ENCODE measurements around the gene UROC1. TPM values are rescaled to one million over a fixed set of nuclear protein-coding genes. Genes with fewer than 3 reads are reported as not detected.

UROC1 gene
- total and polyA plus RNA-seq, 8 donors, result 0.08 to 0.24 (median 0.13) TPM; not detected in 3

DNA sequence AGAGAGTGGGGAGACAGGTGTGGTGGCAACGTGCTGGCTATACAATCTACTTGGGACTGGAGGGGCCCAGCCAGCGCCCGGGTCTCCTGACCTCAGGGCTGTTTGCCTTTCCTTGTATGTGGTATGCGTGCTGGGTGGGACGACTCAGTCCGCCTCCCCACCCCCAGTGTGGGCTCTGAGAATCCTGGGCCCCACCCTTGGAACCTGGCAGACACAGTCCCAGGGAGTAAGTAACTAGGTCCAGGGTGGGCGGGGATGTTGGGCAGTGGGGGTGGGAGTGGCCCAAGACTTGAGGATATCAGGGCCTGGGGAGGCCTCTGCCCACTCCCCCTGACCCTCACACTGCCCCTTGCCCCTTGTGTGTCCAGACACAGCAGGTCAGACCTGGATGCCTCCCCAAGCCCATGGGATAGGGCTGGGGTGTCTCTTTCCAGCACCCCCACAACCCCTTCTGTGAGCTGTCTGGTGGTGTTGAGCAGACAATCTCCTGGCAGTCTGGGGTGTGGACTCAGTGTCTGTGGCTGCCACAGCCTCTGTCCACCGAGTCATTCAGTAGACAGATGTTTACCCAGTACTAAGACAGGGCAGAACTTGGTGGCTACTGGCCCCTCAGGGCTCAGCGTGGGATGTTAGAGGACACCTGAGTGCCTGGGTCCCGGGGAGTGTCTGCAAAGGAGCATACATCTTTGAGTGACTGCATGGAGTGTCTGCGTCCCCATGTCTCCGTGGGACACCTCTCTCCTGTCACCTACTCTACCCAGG is 7.7 kb upstream of the UROC1 start:
- H3K4me1 ChIP-seq, result peaks cover 0 to 49% of the 10 kb centered on the region in 2 donors
- intact Hi-C loops (cut with DNase I), result no loop called here
- TF ChIP-seq, protein P1, sequence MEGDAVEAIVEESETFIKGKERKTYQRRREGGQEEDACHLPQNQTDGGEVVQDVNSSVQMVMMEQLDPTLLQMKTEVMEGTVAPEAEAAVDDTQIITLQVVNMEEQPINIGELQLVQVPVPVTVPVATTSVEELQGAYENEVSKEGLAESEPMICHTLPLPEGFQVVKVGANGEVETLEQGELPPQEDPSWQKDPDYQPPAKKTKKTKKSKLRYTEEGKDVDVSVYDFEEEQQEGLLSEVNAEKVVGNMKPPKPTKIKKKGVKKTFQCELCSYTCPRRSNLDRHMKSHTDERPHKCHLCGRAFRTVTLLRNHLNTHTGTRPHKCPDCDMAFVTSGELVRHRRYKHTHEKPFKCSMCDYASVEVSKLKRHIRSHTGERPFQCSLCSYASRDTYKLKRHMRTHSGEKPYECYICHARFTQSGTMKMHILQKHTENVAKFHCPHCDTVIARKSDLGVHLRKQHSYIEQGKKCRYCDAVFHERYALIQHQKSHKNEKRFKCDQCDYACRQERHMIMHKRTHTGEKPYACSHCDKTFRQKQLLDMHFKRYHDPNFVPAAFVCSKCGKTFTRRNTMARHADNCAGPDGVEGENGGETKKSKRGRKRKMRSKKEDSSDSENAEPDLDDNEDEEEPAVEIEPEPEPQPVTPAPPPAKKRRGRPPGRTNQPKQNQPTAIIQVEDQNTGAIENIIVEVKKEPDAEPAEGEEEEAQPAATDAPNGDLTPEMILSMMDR (IDR thresholded peaks at IDR 0.05), result no peak
- H3K27me3 ChIP-seq, result peaks cover 15 to 42% of the 10 kb centered on the region in 2 donors
- DNase-seq (peak in 1 of 4 donors; percentile 22), ATAC-seq (no peak)
- no peaks in the 10 kb centered on the region for H3K36me3 ChIP-seq
- no peak overlapping the region for H3K27ac ChIP-seq
- H3K4me3 ChIP-seq, result peak overlapping the region in 1 of 2 donors; percentile 49
- H3K9me3 ChIP-seq, result no peaks in the 10 kb centered on the region

DNA sequence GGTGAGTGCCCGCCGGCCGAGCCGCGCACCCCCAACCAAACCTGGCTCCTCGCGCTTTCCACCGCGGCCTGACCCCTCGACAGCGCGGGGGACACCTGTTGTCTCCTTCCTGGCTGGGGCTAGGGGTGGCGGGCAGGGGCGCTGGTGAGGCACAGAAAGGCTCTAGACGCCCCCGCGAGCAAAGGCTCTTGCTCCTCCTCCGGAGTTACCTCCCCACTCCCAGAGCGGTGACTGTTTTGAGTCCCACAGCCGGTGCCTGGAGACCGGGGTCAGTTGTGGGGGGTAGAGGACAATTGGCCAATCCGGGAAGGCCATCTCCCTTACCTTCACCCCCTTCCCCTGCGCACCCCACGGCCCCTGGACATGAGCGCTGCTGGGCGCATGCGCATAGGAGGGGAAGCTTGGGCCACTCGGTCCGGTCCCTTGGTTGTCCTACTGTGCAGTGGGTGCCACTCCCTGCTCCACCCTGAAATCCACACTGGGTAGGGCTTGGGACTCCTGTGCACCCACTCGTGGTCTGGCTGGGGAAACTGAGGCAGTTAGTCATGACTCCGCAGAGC is 6.9 kb upstream of the UROC1 start:
- DNase-seq (peak in 1 of 4 donors; percentile 42), ATAC-seq (peak; percentile 12)
- Histone ChIP-seq H3K27me3 (peaks cover 15 to 42% of the 10 kb centered on the region in 2 donors), H3K4me3 (peak overlapping the region; percentile 22 to 49), H3K4me1 (peaks cover 0 to 41% of the 10 kb centered on the region in 2 donors), H3K36me3 (no peaks in the 10 kb centered on the region), H3K27ac (peak overlapping the region in 1 of 2 donors; percentile 61), H3K9me3 (no peaks in the 10 kb centered on the region)
- TF ChIP-seq, protein P1 (IDR thresholded peaks at IDR 0.05), result no peak
- intact Hi-C loops (cut with DNase I), result no loop called here

DNA sequence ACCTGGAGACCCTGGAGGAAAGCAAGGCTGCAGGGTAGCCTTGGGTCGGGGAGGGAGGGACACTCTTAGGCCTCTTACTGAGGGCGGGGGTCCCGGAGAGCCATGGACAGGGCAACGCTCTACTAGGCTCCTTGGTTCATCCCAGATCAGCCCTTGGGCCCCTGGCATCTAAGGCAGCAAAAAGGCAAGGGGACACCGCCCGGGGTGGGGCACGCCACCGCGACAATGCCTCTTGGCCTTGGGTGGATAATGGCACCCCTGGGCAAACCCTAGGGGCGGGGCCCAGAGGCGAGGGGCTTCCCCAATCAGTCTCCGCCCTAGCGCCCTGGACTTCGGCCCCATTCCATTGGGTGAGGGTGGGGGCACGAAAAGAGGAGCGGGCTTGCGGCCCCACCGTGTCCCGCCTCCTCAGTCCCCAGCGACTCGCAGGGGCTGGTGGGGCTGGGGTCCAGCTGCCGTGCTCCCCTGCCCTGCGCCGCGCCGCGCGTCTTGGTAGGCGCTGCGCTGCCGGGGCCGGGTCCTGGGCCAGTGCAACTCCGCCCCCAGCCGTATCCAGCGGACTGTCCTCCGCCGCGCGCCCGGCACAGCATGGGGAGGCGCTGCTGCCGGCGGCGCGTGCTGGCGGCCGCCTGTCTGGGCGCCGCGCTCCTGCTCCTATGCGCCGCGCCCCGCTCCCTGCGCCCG is 6.3 kb upstream of the UROC1 start, which contains the start of gene CHST13:
TSS of gene CHST13 (plus strand) at position 411 of the 684 bp plus-strand sequence. CDS start at position 589, 178 bp downstream.
- intact Hi-C loops (cut with DNase I), result no loop called here
- H3K4me1 ChIP-seq, result peaks cover 0 to 35% of the 10 kb centered on the region in 2 donors
- peak; percentile 85 for ATAC-seq
- H3K27ac ChIP-seq, result peak within 1 kb of the TSS in 1 of 2 donors; percentile 61
- H3K27me3 ChIP-seq, result peaks cover 15 to 42% of the 10 kb centered on the region in 2 donors
- H3K36me3 ChIP-seq, result no peaks in the 10 kb centered on the region
- DNase-seq, result peak in 3 of 4 donors; percentile 43 to 92 (median 54)
- peak within 1 kb of the TSS; percentile 22 to 49 for H3K4me3 ChIP-seq
- H3K9me3 ChIP-seq, result no peaks in the 10 kb centered on the region
- TF ChIP-seq, protein P1 (IDR thresholded peaks at IDR 0.05), result no peak

DNA sequence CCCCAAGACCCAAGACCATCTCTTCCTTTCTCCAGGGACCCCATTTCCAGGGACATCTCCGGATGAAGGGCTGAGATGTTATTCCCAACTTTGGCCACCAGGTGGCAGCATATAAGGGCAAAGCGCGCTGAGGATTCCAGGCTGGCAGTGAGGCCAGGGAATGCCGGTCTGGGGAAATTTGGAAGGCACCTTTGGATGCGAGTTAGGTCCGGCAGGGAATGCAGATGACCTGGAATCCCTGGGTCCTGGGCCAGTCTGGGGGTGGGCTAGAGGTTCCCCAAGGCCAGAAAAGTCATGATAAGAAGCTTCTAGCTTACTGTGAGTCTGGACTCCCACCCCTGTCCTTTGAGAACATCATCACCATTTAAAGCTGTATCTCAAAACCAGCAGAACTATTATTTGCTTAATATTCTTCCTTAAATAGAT is 4.8 kb upstream of the UROC1 start:
- ATAC-seq (peak; percentile 66), DNase-seq (peak; percentile 49 to 71 (median 62))
- peaks cover 15 to 54% of the 10 kb centered on the region in 2 donors for H3K27me3 ChIP-seq
- H3K4me1 ChIP-seq, result peaks cover 0 to 20% of the 10 kb centered on the region in 2 donors
- TF ChIP-seq, protein P1 (IDR thresholded peaks at IDR 0.05), result peak; percentile 94 to 96
- H3K27ac ChIP-seq, result no peak overlapping the region
- H3K36me3 ChIP-seq, result no peaks in the 10 kb centered on the region
- H3K9me3 ChIP-seq, result no peaks in the 10 kb centered on the region
- H3K4me3 ChIP-seq, result no peak overlapping the region
- intact Hi-C loops (cut with DNase I), result no loop called here
